GM20000 (cell line): Measurements from ENCODE around the gene DNAL4.

ENCODE experiments used
- DNase-seq: peaks from one replicate; pipeline ENCODE4 v3.0.0; 2012; ENCODE audit warnings: low spot score
- TF ChIP-seq, protein P1 (sequence below): IDR thresholded peaks from 2 replicates; pipeline ENCODE4 v1.5.1; 2012; ENCODE audit warnings: mild to moderate bottlenecking, control low read depth; ENCODE audit errors: extremely low read depth, missing control alignments

Gene DNAL4

DNA sequence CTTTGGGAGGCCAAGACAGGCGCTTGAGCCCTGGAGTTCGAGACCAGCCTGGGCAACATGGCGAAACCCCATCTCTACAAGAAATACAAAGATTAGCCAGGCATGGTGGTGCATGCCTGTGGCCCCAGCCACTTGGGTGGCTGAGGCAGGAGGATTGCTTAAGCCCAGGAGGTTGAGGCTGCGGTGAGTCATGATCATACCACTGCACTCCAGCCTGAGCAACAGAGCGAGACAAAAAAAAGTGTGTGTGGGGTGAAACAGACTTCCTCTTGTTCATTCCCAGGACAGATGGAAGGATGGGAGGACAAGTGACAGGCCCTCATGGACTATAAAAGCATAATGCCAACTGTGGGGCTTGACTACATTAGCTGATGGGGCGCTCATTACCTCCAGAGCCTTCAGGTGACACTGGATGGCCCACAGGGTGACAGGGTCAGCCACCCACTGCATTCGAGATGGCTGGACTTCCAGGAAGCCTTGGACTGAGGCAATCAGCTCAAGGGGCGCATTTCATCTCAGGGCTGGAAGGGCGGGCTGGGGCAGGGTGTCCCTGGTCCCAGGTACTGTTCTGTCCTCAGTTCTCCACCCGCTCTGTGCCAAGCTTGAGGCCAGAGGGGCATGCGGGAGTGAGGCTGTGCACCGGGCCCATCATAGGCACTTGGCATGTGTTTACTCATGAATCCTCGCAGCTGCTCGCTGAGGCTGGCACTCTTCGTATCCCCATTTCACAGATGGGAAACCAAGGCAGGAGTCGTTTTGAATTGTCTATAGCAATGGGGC lies 37.4 kb upstream of the DNAL4 start:
- TF ChIP-seq, protein P1, sequence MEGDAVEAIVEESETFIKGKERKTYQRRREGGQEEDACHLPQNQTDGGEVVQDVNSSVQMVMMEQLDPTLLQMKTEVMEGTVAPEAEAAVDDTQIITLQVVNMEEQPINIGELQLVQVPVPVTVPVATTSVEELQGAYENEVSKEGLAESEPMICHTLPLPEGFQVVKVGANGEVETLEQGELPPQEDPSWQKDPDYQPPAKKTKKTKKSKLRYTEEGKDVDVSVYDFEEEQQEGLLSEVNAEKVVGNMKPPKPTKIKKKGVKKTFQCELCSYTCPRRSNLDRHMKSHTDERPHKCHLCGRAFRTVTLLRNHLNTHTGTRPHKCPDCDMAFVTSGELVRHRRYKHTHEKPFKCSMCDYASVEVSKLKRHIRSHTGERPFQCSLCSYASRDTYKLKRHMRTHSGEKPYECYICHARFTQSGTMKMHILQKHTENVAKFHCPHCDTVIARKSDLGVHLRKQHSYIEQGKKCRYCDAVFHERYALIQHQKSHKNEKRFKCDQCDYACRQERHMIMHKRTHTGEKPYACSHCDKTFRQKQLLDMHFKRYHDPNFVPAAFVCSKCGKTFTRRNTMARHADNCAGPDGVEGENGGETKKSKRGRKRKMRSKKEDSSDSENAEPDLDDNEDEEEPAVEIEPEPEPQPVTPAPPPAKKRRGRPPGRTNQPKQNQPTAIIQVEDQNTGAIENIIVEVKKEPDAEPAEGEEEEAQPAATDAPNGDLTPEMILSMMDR: no peak
- DNase-seq: no peak

DNA sequence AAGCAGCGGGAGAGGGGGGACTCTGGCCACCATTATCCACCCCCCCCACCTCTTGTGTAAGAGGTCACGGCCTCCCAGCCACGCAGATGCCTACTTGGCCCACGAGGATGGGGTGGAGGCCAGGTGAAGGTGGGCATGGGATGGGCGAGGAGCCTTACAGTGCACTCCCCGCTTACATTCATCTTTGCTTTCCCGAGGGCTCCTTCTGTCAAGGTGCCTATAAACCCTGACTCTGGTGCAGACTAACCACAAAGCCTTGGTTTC lies 36.8 kb upstream of the DNAL4 start:
- no peak for DNase-seq
- TF ChIP-seq, protein P1: no peak

DNA sequence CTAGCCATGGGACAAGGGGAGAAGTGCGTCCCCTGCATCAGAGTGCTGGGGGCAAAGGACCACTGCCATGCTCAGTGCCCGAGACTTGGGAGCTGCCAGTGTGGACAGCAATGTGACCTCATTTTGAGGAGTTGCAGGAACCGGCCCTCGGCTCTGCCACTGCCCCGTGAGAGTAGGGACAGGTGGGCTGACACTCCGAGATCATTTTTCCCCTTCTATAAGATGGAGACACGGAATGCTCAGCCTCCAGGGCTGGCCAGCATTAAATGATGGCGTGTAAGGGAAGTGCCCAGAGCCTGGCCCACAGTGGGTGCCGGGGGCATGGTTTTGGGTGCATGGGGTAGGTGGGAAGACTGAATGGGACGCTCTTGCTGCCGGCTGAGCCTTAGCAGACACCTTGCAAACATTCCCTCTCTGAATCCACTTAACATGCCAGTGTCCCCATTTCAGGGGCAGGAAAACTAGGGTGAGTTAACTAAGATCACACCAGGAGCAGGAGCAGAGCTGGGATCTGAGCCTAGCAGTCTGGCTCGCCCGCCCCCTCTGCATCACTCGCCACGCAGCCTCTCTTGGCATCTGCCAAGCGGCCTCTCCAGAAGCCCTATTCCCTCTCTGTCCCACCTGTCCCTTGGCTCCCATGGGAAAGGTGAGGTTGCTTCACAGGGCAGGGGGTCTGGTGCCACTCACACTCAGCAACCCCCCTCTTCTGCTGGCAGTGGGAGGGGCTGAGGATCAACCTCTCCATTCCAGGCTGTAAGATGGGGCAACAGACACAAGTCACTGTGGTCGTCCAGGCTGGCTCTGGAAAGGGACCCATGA lies 36.3 kb upstream of the DNAL4 start:
- no peak for DNase-seq
- TF ChIP-seq, protein P1: no peak

DNA sequence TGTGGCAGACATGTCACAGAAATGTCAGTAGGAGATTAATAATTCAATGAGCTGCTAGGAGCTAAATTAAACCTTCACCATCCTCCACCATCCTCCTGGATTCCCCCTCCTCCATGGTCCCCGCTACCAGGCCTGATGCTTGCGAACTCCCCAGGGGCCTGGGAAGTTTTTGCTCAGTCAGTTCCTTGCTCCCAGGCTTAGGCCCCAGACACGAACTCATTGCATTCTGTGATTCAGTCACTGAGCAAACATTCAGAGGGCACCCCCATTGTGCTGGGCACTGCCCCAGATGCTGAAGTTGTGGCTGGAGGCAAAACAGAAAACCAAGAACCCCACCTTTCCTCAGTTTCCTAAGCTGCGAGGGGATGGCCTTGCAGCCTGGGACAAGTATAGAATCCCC lies 35.5 kb upstream of the DNAL4 start:
- TF ChIP-seq, protein P1: no peak
- DNase-seq: no peak

DNA sequence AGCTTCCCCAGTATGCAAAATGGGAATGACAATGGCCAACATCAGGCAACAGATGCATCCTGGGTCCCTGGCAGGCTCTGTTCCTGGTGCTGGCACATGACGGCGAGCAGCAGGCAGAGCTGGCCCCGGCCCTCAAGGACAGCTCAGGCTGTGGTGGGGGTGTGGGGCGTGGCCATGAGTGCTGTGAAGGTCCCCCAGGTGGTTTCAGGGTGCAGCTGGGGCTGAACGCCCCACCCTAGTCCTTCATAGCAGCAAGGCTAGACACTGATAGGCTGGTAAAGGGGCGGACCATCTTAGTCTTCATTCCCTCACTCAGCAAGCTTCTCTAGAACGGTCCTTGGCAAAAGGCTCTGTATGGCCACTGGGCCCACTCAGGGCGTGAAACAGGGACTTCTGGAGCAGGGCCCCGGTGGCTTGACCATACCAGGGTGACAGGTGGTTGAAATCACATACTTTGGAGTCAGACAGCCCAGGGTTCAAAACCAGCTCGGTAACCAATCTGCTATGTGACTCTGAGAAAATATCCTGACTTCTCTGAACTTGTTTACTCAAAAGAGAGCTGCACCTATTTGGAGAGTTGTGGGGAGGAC lies 34.8 kb upstream of the DNAL4 start:
- TF ChIP-seq, protein P1: no peak
- no peak for DNase-seq

DNA sequence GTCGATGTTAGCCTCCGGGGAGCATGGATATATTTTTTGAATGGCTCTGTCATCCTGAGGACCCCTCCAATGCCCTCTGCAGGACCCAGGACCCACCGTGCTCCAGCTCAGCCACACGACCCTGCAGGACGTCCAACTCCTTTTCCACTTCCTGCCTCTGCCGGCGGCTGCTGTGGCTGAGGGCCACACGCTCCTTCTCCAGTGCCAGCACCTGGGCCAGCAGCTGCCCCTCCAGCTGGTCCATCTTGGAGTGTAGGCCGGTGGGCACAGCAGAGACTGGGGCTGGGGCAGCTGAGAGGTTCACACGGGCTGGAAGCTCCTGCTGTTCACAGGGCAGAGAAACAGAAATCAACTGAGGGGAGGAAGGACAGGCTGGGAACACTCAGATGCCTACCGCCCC lies 34.2 kb upstream of the DNAL4 start:
- no peak for DNase-seq
- TF ChIP-seq, protein P1: no peak

DNA sequence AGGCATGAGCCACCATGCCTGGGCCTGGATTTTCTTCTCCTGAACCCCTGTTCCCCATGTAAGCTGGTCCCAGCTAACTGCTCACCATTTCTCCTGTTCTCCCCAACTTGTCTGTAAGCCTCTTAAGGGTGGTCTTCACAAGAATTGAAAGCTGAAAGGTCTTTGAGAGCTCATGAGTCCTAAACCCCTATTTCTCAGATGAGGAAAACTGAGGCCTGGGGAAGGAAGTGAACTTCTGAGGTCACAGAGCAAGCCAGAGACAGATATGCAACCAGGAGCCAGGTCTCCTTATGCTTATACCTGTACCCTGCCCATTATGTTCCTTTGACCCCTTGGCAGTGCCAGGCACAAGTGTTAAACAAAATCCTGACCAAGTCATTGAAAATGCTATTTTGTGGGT lies 33.6 kb upstream of the DNAL4 start:
- DNase-seq: no peak

More for the DNA sequence above, 33.6 kb upstream of the DNAL4 start:
- TF ChIP-seq, protein P1: no peak
